HEK293 (cell line): Measurements from ENCODE around the gene GLCE.
A peak's percentile ranks its signal among the peaks of the same experiment; 100 is the strongest.

Experiments used
- CTCF ChIA-PET: fragments of 350-600 bp; formaldehyde crosslinking; extraction: SDS; loops from one replicate; lab custom pipeline; 2021; ENCODE audit warnings: antibody characterized with exemption; lab: Yijun Ruan, JAX
- POLR2A ChIA-PET: fragments of 300-600 bp; formaldehyde crosslinking; extraction: SDS; loops from one replicate; lab custom pipeline; 2020; ENCODE audit warnings: antibody characterized with exemption, inconsistent platforms; lab: Yijun Ruan, JAX
- H3K27ac ChIP-seq: fragments of 200-500 bp; sonication (Bioruptor generic); 2 replicates; pipeline ENCODE4 v1.5.1; 2014; ENCODE audit warnings: low read depth, low read length, control low read depth, inconsistent platforms; ENCODE audit errors: extremely low read depth
- H3K36me3 ChIP-seq, 2 experiments: fragments of 200-500 bp in 1 of 2; sonication (Bioruptor generic) in 1 of 2; 1 replicate in 1 of 2; 2 replicates in 1 of 2; pipeline ENCODE4 v1.5.1; 2014 to 2017; ENCODE audit warnings: inconsistent platforms in 2 of 2, low read length in 2 of 2; ENCODE audit not compliant: control insufficient read depth in 2 of 2, insufficient read depth in 1 of 2
- H3K4me1 ChIP-seq: fragments of 200-500 bp; sonication (Bioruptor generic); 2 replicates; pipeline ENCODE4 v1.5.1; 2014; ENCODE audit warnings: mild to moderate bottlenecking, low read length, inconsistent platforms; ENCODE audit not compliant: control insufficient read depth, insufficient read depth
- H3K4me3 ChIP-seq: 2 replicates; pipeline ENCODE4 v1.5.1; 2011; ENCODE audit warnings: low read depth, mild to moderate bottlenecking, control low read depth, low read length, moderate library complexity
- H3K9me3 ChIP-seq: fragments of 200-500 bp; sonication (Bioruptor generic); 2 replicates; pipeline ENCODE4 v1.5.1; 2014; ENCODE audit warnings: low read depth, low read length, inconsistent platforms; ENCODE audit not compliant: control insufficient read depth, insufficient read depth
- HOXC10 ChIP-seq: sonication (generic); formaldehyde crosslinking; IDR thresholded peaks from 2 replicates; pipeline ENCODE4 v1.8.1; 2023; ENCODE audit warnings: mild to moderate bottlenecking, missing genetic modification reagents
- IKZF3 ChIP-seq: fragments of 450-650 bp; IDR thresholded peaks from 2 replicates; pipeline ENCODE4 v1.5.0; 2018; ENCODE audit warnings: missing biosample characterization, mild to moderate bottlenecking, missing genetic modification characterization, moderate library complexity
- MEIS1 ChIP-seq: sonication (generic); formaldehyde crosslinking; IDR thresholded peaks from 2 replicates; pipeline ENCODE4 v1.8.1; 2022; ENCODE audit warnings: missing genetic modification reagents, mild to moderate bottlenecking, borderline replicate concordance
- OVOL3 ChIP-seq: fragments of 450-650 bp; formaldehyde crosslinking; IDR thresholded peaks from 2 replicates; pipeline ENCODE4 v1.5.1; 2016; ENCODE audit warnings: missing biosample characterization, missing genetic modification characterization
- WT1 ChIP-seq: fragments of 450-650 bp; formaldehyde crosslinking; IDR thresholded peaks from 2 replicates; pipeline ENCODE4 v1.5.1; 2016; ENCODE audit warnings: missing biosample characterization, missing genetic modification characterization
- ZBTB48 ChIP-seq: fragments of 450-650 bp; formaldehyde crosslinking; IDR thresholded peaks from 2 replicates; pipeline ENCODE4 v1.5.1; 2016; ENCODE audit warnings: missing biosample characterization, missing genetic modification characterization
- ZIC2 ChIP-seq: fragments of 450-650 bp; formaldehyde crosslinking; IDR thresholded peaks from 2 replicates; pipeline ENCODE4 v1.5.1; 2016; ENCODE audit warnings: missing biosample characterization, missing genetic modification characterization
- ZNF16 ChIP-seq: fragments of 450-650 bp; formaldehyde crosslinking; IDR thresholded peaks from 2 replicates; pipeline ENCODE4 v1.5.1; 2016; ENCODE audit warnings: low read depth, missing biosample characterization, missing genetic modification characterization
- ZNF19 ChIP-seq: fragments of 450-650 bp; formaldehyde crosslinking; IDR thresholded peaks from 2 replicates; pipeline ENCODE4; 2016; ENCODE audit warnings: missing biosample characterization, missing genetic modification characterization, low read depth
- ZNF223 ChIP-seq: fragments of 450-650 bp; formaldehyde crosslinking; IDR thresholded peaks from 2 replicates; pipeline ENCODE4 v1.5.1; 2016; ENCODE audit warnings: missing biosample characterization, missing genetic modification characterization
- ZNF37A ChIP-seq: fragments of 450-650 bp; IDR thresholded peaks from 2 replicates; pipeline ENCODE4 v1.5.1; 2018; ENCODE audit warnings: missing biosample characterization, missing genetic modification characterization
- ZNF510 ChIP-seq: fragments of 450-650 bp; formaldehyde crosslinking; IDR thresholded peaks from 2 replicates; pipeline ENCODE4 v1.5.1; 2018; ENCODE audit warnings: mild to moderate bottlenecking, missing genetic modification characterization, missing biosample characterization; ENCODE audit not compliant: insufficient replicate concordance
- ZNF560 ChIP-seq: fragments of 450-650 bp; formaldehyde crosslinking; IDR thresholded peaks from 2 replicates; pipeline ENCODE4 v1.5.1; 2017; ENCODE audit warnings: missing biosample characterization, missing genetic modification characterization, borderline replicate concordance
- ZNF585B ChIP-seq: fragments of 450-650 bp; formaldehyde crosslinking; IDR thresholded peaks from 2 replicates; pipeline ENCODE4 v1.5.1; 2016; ENCODE audit warnings: missing biosample characterization, missing genetic modification characterization
- ZNF596 ChIP-seq: fragments of 450-650 bp; IDR thresholded peaks from 2 replicates; pipeline ENCODE4 v1.5.0; 2018; ENCODE audit warnings: missing biosample characterization, mild to moderate bottlenecking, missing genetic modification characterization, moderate library complexity
- ZNF610 ChIP-seq: fragments of 450-650 bp; formaldehyde crosslinking; IDR thresholded peaks from 2 replicates; pipeline ENCODE4 v1.5.1; 2016; ENCODE audit warnings: missing biosample characterization, missing genetic modification characterization, borderline replicate concordance
- ZNF664 ChIP-seq: fragments of 450-650 bp; formaldehyde crosslinking; IDR thresholded peaks from 2 replicates; pipeline ENCODE4 v1.5.1; 2016; ENCODE audit warnings: missing biosample characterization, missing genetic modification characterization
- ZNF677 ChIP-seq: fragments of 450-650 bp; IDR thresholded peaks from 2 replicates; pipeline ENCODE4 v1.5.0; 2018; ENCODE audit warnings: missing biosample characterization, mild to moderate bottlenecking, missing genetic modification characterization, moderate library complexity
- ZNF791 ChIP-seq: fragments of 450-650 bp; formaldehyde crosslinking; IDR thresholded peaks from 2 replicates; pipeline ENCODE4 v1.5.1; 2016; ENCODE audit warnings: missing biosample characterization, missing genetic modification characterization
- TF ChIP-seq, protein P1 (sequence below): fragments of 450-650 bp; formaldehyde crosslinking; IDR thresholded peaks from 2 replicates; pipeline ENCODE4; 2016; ENCODE audit warnings: missing biosample characterization, missing genetic modification characterization
- TF ChIP-seq, protein P2 (sequence below): fragments of 450-650 bp; formaldehyde crosslinking; conservative IDR thresholded peaks from 2 replicates; pipeline ENCODE4 v1.5.1; 2016; ENCODE audit warnings: low read depth, missing biosample characterization, missing genetic modification characterization
- TF ChIP-seq, protein P3 (sequence below): fragments of 450-650 bp; formaldehyde crosslinking; IDR thresholded peaks from 2 replicates; pipeline ENCODE4 v1.5.1; 2017; ENCODE audit warnings: missing biosample characterization, missing genetic modification characterization

The GLCE gene

DNA sequence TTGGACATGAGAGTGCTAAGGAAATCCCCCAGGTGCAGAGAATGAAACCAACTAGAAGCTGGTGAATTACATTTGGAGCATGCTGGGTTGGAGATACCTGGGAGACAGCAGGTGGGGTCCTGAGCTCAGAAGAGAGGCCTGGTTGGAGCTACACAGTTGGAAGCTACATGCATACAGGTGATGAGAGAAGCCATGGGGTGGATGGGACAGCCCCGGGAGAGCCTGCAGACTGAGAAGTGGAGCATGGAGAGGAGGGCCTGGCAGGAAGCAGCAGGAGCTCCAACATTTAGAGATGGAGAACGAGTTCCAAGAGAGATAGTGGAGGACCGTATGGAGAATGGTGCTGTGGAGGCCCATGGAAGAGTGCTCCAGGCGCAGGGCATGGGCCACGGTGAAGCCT is 148.5 kb downstream of the GLCE start:
- CTCF ChIA-PET: interaction anchor here (0.5 kb wide), 1 partner anchor 60 kb away, joined by 3 read pairs; no protein-coding TSS in a partner anchor
- Histone ChIP-seq H3K9me3 (no peaks in the 10 kb centered on the region), H3K36me3 (no peaks in the 10 kb centered on the region; a peak in 1 of 3 replicates), H3K4me3 (no peak overlapping the region), H3K4me1 (no peaks in the 10 kb centered on the region), H3K27ac (no peak overlapping the region)
- POLR2A ChIA-PET: no interaction called here
- TF ChIP-seq, protein P1, sequence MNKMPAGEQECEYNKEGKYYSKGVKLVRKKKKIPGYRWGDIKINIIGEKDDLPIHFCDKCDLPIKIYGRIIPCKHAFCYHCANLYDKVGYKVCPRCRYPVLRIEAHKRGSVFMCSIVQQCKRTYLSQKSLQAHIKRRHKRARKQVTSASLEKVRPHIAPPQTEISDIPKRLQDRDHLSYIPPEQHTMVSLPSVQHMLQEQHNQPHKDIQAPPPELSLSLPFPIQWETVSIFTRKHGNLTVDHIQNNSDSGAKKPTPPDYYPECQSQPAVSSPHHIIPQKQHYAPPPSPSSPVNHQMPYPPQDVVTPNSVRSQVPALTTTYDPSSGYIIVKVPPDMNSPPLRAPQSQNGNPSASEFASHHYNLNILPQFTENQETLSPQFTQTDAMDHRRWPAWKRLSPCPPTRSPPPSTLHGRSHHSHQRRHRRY (tag by site-specific recombination): no peak
- peak; percentile 57; the same call in 1 of the 2 replicates for TF ChIP-seq ZIC2 (tag by site-specific recombination)
- TF ChIP-seq OVOL3 (tag by site-specific recombination): no peak

DNA sequence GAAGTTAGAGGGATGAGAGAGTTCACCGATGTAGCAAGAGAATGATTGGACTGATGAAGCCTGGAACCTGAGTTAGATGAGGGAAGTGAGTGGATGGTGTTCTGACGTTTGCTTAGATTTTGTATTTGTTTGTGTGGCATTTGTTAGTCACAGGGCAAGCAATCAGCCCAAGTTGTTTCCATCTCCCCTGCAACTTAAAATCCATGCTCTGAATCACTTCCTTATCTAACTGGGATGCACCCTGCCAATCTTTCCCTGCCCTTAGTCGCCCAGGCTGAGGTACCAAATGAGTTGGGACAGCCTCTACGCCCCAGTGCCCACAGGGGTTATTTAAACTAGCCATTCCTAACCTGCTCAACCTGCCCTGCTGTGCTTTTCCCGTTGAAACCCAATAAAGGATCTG is 150.9 kb downstream of the GLCE start:
- CTCF ChIA-PET: no interaction called here
- H3K36me3 ChIP-seq: no peaks in the 10 kb centered on the region; a peak in 1 of 3 replicates
- TF ChIP-seq OVOL3 (tag by site-specific recombination) (no peak), MEIS1 (no peak)
- TF ChIP-seq, protein P2, sequence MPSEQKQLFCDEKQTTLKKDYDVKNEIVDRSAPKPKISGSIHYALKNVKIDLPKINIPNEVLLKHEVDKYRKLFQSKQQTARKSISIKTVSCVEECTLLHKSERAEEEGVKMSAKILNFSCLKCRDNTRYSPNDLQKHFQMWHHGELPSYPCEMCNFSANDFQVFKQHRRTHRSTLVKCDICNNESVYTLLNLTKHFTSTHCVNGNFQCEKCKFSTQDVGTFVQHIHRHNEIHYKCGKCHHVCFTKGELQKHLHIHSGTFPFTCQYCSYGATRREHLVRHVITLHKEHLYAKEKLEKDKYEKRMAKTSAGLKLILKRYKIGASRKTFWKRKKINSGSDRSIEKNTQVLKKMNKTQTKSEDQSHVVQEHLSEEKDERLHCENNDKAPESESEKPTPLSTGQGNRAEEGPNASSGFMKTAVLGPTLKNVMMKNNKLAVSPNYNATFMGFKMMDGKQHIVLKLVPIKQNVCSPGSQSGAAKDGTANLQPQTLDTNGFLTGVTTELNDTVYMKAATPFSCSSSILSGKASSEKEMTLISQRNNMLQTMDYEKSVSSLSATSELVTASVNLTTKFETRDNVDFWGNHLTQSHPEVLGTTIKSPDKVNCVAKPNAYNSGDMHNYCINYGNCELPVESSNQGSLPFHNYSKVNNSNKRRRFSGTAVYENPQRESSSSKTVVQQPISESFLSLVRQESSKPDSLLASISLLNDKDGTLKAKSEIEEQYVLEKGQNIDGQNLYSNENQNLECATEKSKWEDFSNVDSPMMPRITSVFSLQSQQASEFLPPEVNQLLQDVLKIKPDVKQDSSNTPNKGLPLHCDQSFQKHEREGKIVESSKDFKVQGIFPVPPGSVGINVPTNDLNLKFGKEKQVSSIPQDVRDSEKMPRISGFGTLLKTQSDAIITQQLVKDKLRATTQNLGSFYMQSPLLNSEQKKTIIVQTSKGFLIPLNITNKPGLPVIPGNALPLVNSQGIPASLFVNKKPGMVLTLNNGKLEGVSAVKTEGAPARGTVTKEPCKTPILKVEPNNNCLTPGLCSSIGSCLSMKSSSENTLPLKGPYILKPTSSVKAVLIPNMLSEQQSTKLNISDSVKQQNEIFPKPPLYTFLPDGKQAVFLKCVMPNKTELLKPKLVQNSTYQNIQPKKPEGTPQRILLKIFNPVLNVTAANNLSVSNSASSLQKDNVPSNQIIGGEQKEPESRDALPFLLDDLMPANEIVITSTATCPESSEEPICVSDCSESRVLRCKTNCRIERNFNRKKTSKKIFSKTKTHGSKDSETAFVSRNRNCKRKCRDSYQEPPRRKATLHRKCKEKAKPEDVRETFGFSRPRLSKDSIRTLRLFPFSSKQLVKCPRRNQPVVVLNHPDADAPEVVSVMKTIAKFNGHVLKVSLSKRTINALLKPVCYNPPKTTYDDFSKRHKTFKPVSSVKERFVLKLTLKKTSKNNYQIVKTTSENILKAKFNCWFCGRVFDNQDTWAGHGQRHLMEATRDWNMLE (tag by site-specific recombination): no peak
- H3K27ac ChIP-seq: no peak overlapping the region
- H3K9me3 ChIP-seq: no peaks in the 10 kb centered on the region
- H3K4me3 ChIP-seq: no peak overlapping the region
- no peaks in the 10 kb centered on the region for H3K4me1 ChIP-seq
- POLR2A ChIA-PET: interaction anchor here (0.7 kb wide), 1 partner anchor 16 kb away, joined by 6 read pairs; no protein-coding TSS in a partner anchor

DNA sequence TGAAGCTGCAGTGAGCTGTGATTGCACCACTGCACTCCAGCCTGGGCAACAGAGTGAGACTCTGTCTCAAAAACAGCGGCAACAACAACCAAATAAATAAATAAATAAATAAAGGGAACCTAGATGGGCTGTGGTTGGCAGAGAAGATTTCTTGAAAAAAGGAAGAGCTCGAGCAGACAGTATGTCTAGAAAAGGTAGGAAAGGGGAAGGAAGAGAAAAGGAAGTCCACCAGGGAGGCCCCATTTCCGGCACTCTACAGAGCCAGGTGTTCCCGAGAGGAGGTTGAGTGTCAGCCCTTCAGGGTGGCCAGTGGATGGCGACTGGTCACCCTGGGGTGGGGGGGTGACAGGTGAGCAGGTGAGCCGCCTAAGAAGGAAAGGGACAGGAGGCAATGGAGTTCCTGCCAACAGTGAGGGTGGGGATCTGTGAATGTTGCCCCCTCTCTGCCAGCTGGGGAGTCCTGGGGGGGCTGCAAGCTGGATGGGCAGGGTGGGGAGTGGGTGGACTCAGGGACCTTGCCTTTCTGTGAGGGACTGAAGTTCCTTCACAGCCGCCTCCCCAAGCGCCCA is 153.1 kb downstream of the GLCE start:
- Histone ChIP-seq H3K4me3 (no peak overlapping the region), H3K4me1 (no peaks in the 10 kb centered on the region), H3K9me3 (no peaks in the 10 kb centered on the region), H3K27ac (no peak overlapping the region), H3K36me3 (no peaks in the 10 kb centered on the region)
- CTCF ChIA-PET: interaction anchor here (0.6 kb wide), 1 partner anchor 249 kb away, joined by 3 read pairs; no protein-coding TSS in a partner anchor
- POLR2A ChIA-PET: no interaction called here
- TF ChIP-seq ZNF510 (no peak), HOXC10 (CRISPR knock-in tag) (no peak), WT1 (tag by site-specific recombination) (no peak), ZNF791 (tag by site-specific recombination) (no peak), ZNF585B (tag by site-specific recombination) (no peak), ZNF610 (tag by site-specific recombination) (no peak), ZBTB48 (tag by site-specific recombination) (no peak), ZNF16 (tag by site-specific recombination) (no peak), ZNF19 (tag by site-specific recombination) (no peak), ZNF664 (tag by site-specific recombination) (no peak), ZNF677 (no peak), ZNF223 (tag by site-specific recombination) (no peak), ZNF596 (no peak), ZNF560 (no peak), IKZF3 (no peak), ZNF37A (tag by site-specific recombination) (no peak)
- TF ChIP-seq, protein P3, sequence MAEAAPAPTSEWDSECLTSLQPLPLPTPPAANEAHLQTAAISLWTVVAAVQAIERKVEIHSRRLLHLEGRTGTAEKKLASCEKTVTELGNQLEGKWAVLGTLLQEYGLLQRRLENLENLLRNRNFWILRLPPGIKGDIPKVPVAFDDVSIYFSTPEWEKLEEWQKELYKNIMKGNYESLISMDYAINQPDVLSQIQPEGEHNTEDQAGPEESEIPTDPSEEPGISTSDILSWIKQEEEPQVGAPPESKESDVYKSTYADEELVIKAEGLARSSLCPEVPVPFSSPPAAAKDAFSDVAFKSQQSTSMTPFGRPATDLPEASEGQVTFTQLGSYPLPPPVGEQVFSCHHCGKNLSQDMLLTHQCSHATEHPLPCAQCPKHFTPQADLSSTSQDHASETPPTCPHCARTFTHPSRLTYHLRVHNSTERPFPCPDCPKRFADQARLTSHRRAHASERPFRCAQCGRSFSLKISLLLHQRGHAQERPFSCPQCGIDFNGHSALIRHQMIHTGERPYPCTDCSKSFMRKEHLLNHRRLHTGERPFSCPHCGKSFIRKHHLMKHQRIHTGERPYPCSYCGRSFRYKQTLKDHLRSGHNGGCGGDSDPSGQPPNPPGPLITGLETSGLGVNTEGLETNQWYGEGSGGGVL (tag by site-specific recombination): no peak
